Stimulated activated CD8-positive, alpha-beta memory T cell treated with anti-CD3 and anti-CD28 coated beads, Interleukin-15, amount 100 ng/mL, for 24 hours (primary cell): ENCODE results near the gene FYTTD1.
"Not testable (repeated sequence)": the region's sequence is repeated elsewhere in the genome, so short reads cannot be mapped to it uniquely, and the experiment has no call there.

ENCODE experiments used
- DNase-seq: peaks from one replicate; pipeline ENCODE4 v3.0.0-alpha.2; 2020; ENCODE audit warnings: low read depth

The FYTTD1 gene

GRCh38 chr3:197749601-197750395, at the start of gene FYTTD1:
TSS of gene FYTTD1 (plus strand) at chr3:197749883. CDS start at chr3:197749972, 89 bp downstream.
- peak; percentile 76 for DNase-seq

DNA sequence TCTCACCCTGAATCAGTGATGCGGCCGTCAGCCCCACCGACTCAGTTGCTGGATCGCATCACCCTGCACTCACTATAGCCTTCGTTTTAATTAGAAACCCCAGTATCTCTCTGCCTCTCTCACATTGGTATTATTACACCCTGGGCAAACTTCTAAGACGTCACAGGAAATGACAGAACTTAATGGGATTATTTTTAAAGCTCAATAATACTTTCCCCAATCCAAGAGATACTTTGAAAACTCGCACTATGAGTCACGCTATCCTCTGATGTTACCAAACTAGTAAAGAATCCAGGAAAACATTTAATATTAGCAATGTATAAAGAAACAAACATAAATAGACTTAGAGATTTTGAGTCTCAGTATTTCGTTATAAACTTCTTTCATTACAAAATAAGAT, 49.6 kb upstream of the FYTTD1 start:
- DNase-seq, result no peak

- no peak for DNase-seq
These were observed 47.8 kb upstream of the FYTTD1 start for GRCh38 chr3:197701841-197702240.

DNA sequence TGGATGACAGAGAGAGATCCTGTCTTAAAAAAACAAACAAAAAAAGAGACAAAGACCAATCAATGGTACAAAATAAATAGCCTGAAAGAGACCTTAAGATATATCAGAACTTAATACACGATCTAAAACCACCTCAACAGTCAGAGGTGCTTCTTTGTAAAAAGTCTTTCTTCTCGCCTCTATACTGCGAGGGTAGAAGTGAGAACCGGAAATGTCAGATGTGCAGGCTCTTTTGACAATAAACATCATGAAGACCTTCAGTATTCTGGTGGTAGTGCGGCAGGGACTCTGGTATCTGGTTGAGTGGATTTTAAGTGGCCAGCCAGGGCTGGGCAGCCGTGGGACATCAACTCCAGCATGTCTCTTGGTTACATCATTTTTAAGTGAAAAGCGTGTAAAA, 43.0 kb upstream of the FYTTD1 start:
- DNase-seq, result no peak

- no peak for DNase-seq
These were observed 40.5 kb upstream of the FYTTD1 start for GRCh38 chr3:197709135-197709534.

DNA sequence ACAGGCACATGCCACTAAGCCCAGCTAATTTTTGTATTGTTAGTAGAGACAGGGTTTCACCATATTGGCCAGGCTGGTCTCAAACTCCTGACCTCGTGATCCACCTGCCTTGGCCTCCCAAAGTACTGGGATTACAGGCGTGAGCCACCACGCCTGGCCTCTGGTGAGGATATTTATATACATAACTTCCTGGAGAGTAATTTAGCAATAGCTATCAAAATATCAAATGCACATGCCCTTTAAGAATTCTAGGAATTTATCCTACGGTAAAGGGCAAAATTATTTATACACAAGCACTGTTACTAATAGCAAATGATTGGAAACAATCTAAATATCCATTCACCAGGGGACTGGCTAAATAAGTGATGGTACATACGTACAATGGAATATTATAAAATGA, 38.7 kb upstream of the FYTTD1 start:
- not testable (repeated sequence) for DNase-seq

- peak; percentile 39 for DNase-seq
These were observed 37.5 kb upstream of the FYTTD1 start for GRCh38 chr3:197711973-197712707.

DNA sequence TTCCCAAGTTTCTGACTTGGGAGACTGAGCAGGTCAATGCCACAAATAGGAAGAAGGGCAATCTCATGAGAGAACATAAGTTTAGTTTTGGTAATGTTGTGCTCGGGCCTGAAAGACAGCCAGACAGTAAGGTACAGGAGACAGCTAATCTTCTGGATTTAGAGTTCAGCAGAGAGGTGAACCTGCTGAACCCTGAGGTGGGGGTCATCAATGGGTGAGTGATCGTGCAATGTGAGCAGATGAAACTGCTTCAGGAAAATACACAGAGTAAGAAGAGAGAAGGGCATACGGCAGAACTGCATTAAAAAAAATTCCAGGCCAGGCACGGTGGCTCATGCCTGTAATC, 36.2 kb upstream of the FYTTD1 start:
- DNase-seq, result no peak

GRCh38 chr3:197714251-197714650, 35.4 kb upstream of the FYTTD1 start:
- DNase-seq, result no peak

DNA sequence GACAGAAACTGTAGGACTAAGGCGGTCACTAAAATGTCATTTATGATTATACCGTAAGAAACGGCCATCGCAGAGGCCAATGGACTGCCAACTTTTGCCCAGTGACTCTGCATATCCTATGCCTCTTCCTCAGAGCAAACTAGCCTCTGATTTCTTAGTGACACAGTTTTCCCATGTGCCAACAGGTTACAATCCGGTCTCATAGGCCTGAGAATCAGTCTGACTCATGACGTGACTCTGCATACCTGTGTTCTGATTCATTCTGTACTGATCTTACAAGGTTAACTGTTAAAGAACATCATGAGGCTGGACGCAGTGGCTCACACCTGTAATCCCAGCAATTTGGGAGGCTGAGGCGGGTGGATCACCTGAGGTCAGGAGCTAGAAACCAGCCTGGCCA, 30.8 kb upstream of the FYTTD1 start:
- no peak for DNase-seq

DNA sequence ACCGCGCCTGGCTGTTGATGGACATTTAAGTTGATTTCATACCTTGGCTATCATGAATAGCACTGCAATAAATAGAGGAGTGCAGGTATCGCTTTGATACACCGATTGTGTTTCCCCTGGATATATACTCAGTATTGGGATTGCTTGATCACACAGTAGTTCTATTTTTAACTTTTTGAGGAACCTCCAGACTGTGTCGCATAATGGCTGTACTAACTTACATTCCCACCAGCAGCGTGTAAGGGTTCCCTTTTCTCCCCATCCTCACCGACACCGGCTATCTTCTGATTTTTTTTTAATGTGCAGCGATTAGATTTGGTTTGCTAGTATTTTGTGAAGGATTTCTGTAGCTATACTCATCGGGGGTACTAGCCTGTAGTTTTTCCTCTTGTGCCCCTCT, 29.0 kb upstream of the FYTTD1 start:
- no peak for DNase-seq

- no peak for DNase-seq
These were observed 26.9 kb upstream of the FYTTD1 start for GRCh38 chr3:197722734-197723133.

- DNase-seq, result not testable (repeated sequence)
These were observed 21.8 kb upstream of the FYTTD1 start for GRCh38 chr3:197727878-197728277.

- no peak for DNase-seq
These were observed 21.2 kb upstream of the FYTTD1 start for GRCh38 chr3:197728487-197728886.

GRCh38 chr3:197730200-197730599, 19.5 kb upstream of the FYTTD1 start:
- no peak for DNase-seq

DNA sequence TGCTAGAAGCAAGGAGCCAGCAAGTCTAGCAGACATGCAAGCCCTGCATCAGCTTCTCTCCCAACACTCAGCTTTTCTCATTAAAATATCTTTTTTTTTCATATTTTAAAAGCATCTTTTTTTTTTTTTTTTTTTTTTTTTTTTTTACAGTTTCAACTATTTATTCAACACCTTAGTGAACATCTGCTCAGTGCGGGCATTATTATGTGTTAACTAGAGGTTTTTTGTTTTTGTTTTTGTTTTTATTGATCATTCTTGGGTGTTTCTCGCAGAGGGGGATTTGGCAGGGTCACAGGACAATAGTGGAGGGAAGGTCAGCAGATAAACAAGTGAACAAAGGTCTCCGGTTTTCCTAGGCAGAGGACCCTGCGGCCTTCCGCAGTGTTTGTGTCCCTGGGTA, 18.9 kb upstream of the FYTTD1 start:
- not testable (repeated sequence) for DNase-seq

DNA sequence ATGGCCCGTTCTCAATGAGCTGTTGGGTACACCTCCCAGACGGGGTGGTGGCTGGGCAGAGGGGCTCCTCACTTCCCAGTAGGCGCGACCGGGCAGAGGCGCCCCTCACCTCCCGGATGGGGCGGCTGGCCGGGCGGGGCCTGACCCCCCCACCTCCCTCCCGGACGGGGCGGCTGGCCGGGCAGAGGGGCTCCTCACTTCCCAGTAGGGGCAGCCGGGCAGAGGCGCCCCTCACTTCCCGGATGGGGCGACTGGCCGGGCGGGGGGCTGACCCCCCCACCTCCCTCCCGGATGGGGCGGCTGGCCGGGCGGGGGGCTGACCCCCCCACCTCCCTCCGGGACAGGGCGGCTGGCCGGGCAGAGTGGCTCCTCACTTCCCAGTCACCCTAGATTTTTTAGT, 18.2 kb upstream of the FYTTD1 start:
- DNase-seq, result not testable (repeated sequence)

- no peak for DNase-seq
These were observed 16.6 kb upstream of the FYTTD1 start for GRCh38 chr3:197733042-197733441.

- no peak for DNase-seq
These were observed 14.9 kb upstream of the FYTTD1 start for GRCh38 chr3:197734667-197735318.

DNA sequence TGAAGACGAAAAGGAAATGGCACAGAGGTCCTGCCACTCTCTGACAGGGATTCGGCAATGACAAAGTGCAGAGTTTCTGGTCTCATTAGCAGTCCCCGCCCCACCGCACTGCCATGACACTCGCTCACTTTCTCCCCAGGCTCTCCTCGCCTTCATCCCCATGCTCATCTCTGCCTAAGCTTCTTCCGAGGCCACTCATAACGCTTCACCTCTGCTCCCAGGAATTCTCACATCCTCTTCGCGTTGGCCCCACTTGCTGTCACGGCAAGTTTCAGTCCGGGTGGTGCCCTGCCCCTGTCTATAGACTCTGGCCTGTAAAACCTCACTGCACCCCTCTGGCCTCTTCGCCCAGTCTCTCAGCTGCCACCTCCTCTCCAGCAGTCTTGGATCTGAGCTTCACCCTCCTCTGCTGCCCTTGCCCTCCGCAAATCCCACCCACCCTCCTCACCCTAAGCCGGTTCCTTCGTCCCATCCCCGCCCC, 13.6 kb upstream of the FYTTD1 start:
- no peak for DNase-seq

GRCh38 chr3:197736491-197737318, 13.0 kb upstream of the FYTTD1 start, which contains the start of gene RUBCN:
TSS of gene RUBCN (minus strand) at chr3:197736904. CDS start at chr3:197736719, 185 bp downstream.
- DNase-seq, result peak; percentile 77

DNA sequence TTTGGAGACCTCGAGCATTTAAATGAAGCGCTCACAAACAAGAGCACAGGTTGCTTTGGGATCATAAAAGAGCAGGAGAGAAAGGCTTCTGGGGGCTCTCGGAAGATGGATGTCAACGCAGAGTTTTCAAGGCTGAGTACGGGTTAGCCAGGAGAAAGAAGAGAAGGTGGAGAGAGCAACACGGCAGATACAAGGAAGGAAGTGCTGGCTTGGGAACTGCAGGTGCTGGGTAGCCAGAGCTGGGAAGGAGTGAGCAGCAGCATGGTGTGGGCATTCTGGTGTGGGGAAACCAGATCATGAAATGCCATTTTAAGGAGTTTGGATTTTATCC, 12.4 kb upstream of the FYTTD1 start:
- no peak for DNase-seq
